H1 (cell line): ENCODE data around the gene SULT6B1. TPM values are rescaled to one million over a fixed set of nuclear protein-coding genes. Genes with fewer than 3 reads are reported as not detected.
A peak's percentile ranks its signal among the peaks of the same experiment; 100 is the strongest.

Experiments
- BRCA1 ChIP-seq: IDR thresholded peaks from 2 replicates; pipeline ENCODE4 v1.6.1; 2012; ENCODE audit warnings: low read depth, low read length, improper control_type of control experiment
- CEBPB ChIP-seq: IDR thresholded peaks from 2 replicates; pipeline ENCODE4 v1.6.1; 2012; ENCODE audit warnings: low read depth, low read length
- FOSL1 ChIP-seq: IDR thresholded peaks from 2 replicates; pipeline ENCODE4 v1.6.1; 2011; ENCODE audit warnings: mild to moderate bottlenecking, low read depth, low read length, moderate library complexity; ENCODE audit not compliant: insufficient read depth
- GTF2F1 ChIP-seq: IDR thresholded peaks from 2 replicates; pipeline ENCODE4 v1.6.1; 2012; ENCODE audit warnings: low read depth, low read length, improper control_type of control experiment, borderline replicate concordance
- HDAC6 ChIP-seq: IDR thresholded peaks from one replicate; pipeline ENCODE4 v1.7.1; 2012; ENCODE audit warnings: low read depth, mild to moderate bottlenecking, inconsistent platforms, low read length, moderate library complexity
- MAX ChIP-seq: IDR thresholded peaks from 2 replicates; pipeline ENCODE4 v1.6.1; 2012; ENCODE audit warnings: inconsistent platforms
- NRF1 ChIP-seq: IDR thresholded peaks from 2 replicates; pipeline ENCODE4 v1.6.1; 2011; ENCODE audit warnings: mild to moderate bottlenecking, low read depth, low read length, improper control_type of control experiment
- POU5F1 ChIP-seq: IDR thresholded peaks from 2 replicates; pipeline ENCODE4 v1.6.1; 2011; ENCODE audit warnings: low read depth, mild to moderate bottlenecking, low read length, moderate library complexity
- RFX5 ChIP-seq: IDR thresholded peaks from 2 replicates; pipeline ENCODE4 v1.6.1; 2011; ENCODE audit warnings: low read depth, low read length, improper control_type of control experiment, borderline replicate concordance
- RNF2 ChIP-seq: fragments of 200-900, 300-1000 bp; sonication (generic); IDR thresholded peaks from 2 replicates; pipeline ENCODE4 v1.7.1; 2016; ENCODE audit warnings: borderline replicate concordance, low read depth, mild to moderate bottlenecking, antibody characterized with exemption, low read length; ENCODE audit not compliant: poor library complexity, severe bottlenecking; ENCODE audit errors: missing control alignments
- SAP30 ChIP-seq: fragments of 300-600 bp; sonication (generic); IDR thresholded peaks from 2 replicates; pipeline ENCODE4 v1.7.1; 2012; ENCODE audit warnings: low read length, moderate library complexity, mild to moderate bottlenecking, inconsistent platforms; ENCODE audit not compliant: insufficient read depth, insufficient replicate concordance
- SP2 ChIP-seq: IDR thresholded peaks from 2 replicates; pipeline ENCODE4 v1.6.1; 2012; ENCODE audit warnings: mild to moderate bottlenecking, low read length, inconsistent platforms
- SRF ChIP-seq: IDR thresholded peaks from 2 replicates; pipeline ENCODE4 v1.6.1; 2011; ENCODE audit warnings: mild to moderate bottlenecking, low read depth, low read length, moderate library complexity
- SUZ12 ChIP-seq: fragments of 200-600 bp; sonication (generic); IDR thresholded peaks from 2 replicates; pipeline ENCODE4 v1.6.1; 2012; ENCODE audit warnings: mild to moderate bottlenecking, inconsistent platforms, low read length, moderate library complexity, mixed read lengths
- TAF7 ChIP-seq: optimal IDR thresholded peaks from 2 replicates; pipeline ENCODE3; 2011; ENCODE audit warnings: low read depth, mild to moderate bottlenecking, inconsistent platforms, low read length, moderate library complexity, borderline replicate concordance
- TCF12 ChIP-seq: IDR thresholded peaks from 2 replicates; pipeline ENCODE4 v1.6.1; 2011; ENCODE audit warnings: low read depth, mild to moderate bottlenecking, low read length
- TEAD4 ChIP-seq: IDR thresholded peaks from 2 replicates; pipeline ENCODE4 v1.6.1; 2012; ENCODE audit warnings: low read depth, low read length, inconsistent platforms, mixed read lengths
- polyA plus RNA-seq, 7 experiments: library from polyadenylated mRNA; depleted of rRNA in 3 of 7; stranded (reverse) in 5 of 7; unstranded in 2 of 7; fragments of >200 nt in 5 of 7; fragments of 200-250 nt in 2 of 7; gene quantifications; 1 replicate in 5 of 7; 2 replicates in 1 of 7; 4 replicates in 1 of 7; pipeline versions ENCODE4 v1.2.1 to v1.2.3, GENCODE V29; 2011 to 2013; ENCODE audit warnings: missing spikeins in 2 of 7, mixed read lengths in 2 of 7
- total RNA-seq: library from RNA; stranded (reverse); fragmentation: NEBNext Ultra II Directional; extraction: Animal tissue kit (Norgen Biotek cat#: 25700); gene quantifications from 2 replicates; pipeline ENCODE4 v1.2.1, GENCODE V29; 2021
- TF ChIP-seq, protein P1 (sequence below): IDR thresholded peaks from 2 replicates; pipeline ENCODE4 v1.6.1; 2012; ENCODE audit warnings: inconsistent platforms
- TF ChIP-seq, protein P2 (sequence below): IDR thresholded peaks from 2 replicates; pipeline ENCODE4 v1.6.1; 2011; ENCODE audit warnings: low read length, improper control_type of control experiment
- TF ChIP-seq, protein P3 (sequence below): IDR thresholded peaks from 2 replicates; pipeline ENCODE4 v1.6.1; 2012; ENCODE audit warnings: low read length, inconsistent platforms

SULT6B1 gene
- total and polyA plus RNA-seq, 2 of the 8 experiments (the other 6 are each of a cell fraction or from before 2014, with no cell fraction given) = not detected

DNA sequence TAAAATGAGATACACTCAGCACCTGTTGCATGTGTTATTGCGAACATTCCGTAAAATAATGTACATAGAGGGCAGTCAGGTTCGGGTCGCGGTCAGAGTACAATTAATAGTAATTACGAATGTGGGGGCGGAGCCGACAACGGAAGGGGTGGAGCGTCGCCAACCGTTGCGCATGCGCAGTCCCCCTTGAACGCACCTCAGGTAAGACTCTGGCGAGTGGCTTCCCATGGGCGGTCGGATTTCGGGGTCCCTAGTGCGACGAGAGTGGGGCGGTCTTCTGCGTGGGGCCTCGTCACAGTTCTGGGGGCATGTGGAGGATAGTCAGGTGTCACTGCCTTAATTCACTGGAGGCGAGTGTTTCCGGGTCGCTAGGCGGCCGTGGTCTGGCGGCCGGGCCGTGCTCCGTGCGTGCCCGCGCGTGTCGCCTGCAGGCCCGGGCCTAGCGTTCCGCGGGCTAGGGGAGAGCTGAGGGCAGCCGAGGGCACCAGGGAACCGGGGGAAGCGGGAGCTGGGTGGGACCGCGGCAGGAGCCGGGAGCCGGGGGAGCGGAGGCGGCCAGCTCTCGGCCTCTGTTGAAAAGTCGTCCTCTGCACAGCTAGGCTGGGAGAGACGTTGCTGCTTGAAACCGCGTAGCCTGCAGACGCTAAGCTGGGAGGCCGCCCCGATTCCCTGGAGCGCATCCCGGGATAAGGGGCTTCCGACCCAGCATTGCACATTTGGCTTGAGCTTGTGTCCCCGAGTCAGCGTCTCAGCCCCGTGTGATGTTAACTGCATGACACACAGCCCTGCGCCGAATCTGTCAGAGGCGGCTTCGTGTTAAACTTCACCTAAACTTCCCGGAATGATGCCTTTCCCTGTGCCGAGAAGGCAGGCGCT lies 8.1 kb upstream of the SULT6B1 start, which contains the start of gene CEBPZOS (continued):
- TF ChIP-seq SAP30 = peak; percentile 32
- TF ChIP-seq CEBPB = no peak
- no peak for TF ChIP-seq RFX5
- TF ChIP-seq NRF1 = peak; percentile 61
- no peak for TF ChIP-seq SP2
- no peak for TF ChIP-seq SUZ12
- TF ChIP-seq, protein P1, sequence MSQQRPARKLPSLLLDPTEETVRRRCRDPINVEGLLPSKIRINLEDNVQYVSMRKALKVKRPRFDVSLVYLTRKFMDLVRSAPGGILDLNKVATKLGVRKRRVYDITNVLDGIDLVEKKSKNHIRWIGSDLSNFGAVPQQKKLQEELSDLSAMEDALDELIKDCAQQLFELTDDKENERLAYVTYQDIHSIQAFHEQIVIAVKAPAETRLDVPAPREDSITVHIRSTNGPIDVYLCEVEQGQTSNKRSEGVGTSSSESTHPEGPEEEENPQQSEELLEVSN = no peak
- no peak for TF ChIP-seq SRF
- no peak for TF ChIP-seq GTF2F1
- no peak for TF ChIP-seq FOSL1
- TF ChIP-seq HDAC6 = no peak
- TF ChIP-seq TAF7 = no peak
- TF ChIP-seq MAX = no peak
- TF ChIP-seq TEAD4 = no peak
- TF ChIP-seq, protein P2, sequence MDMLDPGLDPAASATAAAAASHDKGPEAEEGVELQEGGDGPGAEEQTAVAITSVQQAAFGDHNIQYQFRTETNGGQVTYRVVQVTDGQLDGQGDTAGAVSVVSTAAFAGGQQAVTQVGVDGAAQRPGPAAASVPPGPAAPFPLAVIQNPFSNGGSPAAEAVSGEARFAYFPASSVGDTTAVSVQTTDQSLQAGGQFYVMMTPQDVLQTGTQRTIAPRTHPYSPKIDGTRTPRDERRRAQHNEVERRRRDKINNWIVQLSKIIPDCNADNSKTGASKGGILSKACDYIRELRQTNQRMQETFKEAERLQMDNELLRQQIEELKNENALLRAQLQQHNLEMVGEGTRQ = no peak
- TF ChIP-seq BRCA1 = no peak
- TF ChIP-seq, protein P3, sequence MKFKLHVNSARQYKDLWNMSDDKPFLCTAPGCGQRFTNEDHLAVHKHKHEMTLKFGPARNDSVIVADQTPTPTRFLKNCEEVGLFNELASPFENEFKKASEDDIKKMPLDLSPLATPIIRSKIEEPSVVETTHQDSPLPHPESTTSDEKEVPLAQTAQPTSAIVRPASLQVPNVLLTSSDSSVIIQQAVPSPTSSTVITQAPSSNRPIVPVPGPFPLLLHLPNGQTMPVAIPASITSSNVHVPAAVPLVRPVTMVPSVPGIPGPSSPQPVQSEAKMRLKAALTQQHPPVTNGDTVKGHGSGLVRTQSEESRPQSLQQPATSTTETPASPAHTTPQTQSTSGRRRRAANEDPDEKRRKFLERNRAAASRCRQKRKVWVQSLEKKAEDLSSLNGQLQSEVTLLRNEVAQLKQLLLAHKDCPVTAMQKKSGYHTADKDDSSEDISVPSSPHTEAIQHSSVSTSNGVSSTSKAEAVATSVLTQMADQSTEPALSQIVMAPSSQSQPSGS = no peak
- no peak for TF ChIP-seq POU5F1
- no peak for TF ChIP-seq TCF12
- no peak for TF ChIP-seq RNF2
